ENCODE measurements around the gene PCDHA5.
"Not testable (repeated sequence)": the region's sequence is repeated elsewhere in the genome, so short reads cannot be mapped to it uniquely, and the experiment has no call there.

PCDHA5 gene

DNA sequence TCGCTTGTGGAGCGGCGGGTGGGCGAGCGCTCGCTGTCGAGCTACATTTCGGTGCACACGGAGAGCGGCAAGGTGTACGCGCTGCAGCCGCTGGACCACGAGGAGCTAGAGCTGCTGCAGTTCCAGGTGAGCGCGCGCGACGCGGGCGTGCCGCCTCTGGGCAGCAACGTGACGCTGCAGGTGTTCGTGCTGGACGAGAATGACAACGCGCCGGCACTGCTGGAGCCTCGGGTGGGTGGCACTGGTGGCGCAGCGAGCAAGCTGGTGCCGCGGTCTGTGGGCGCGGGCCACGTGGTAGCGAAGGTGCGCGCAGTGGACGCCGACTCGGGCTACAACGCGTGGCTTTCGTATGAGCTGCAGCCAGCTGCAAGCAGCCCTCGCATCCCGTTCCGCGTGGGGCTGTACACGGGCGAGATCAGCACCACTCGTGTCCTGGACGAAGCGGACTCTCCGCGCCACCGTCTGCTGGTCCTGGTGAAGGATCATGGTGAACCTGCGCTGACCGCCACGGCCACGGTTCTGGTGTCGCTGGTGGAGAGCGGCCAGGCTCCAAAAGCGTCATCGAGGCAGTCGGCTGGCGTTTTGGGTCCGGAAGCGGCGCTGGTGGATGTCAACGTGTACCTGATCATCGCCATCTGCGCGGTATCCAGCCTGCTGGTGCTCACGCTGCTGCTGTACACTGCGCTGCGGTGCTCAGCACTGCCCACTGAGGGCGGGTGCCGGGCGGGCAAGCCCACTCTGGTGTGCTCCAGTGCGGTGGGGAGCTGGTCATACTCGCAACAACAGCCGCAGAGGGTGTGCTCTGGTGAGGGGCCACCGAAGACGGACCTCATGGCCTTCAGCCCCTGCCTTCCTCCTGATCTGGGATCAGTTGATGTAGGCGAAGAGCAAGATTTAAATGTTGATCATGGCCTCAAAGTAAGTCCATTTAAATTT is 21.7 kb downstream of the PCDHA5 start:
- DNase-seq (ENCODE audit: low read depth), result no peak
- H3K4me3 ChIP-seq (ENCODE audit: low read depth, low read length), result no peak overlapping the region
- TF ChIP-seq, protein P1, sequence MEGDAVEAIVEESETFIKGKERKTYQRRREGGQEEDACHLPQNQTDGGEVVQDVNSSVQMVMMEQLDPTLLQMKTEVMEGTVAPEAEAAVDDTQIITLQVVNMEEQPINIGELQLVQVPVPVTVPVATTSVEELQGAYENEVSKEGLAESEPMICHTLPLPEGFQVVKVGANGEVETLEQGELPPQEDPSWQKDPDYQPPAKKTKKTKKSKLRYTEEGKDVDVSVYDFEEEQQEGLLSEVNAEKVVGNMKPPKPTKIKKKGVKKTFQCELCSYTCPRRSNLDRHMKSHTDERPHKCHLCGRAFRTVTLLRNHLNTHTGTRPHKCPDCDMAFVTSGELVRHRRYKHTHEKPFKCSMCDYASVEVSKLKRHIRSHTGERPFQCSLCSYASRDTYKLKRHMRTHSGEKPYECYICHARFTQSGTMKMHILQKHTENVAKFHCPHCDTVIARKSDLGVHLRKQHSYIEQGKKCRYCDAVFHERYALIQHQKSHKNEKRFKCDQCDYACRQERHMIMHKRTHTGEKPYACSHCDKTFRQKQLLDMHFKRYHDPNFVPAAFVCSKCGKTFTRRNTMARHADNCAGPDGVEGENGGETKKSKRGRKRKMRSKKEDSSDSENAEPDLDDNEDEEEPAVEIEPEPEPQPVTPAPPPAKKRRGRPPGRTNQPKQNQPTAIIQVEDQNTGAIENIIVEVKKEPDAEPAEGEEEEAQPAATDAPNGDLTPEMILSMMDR (conservative IDR thresholded peaks at IDR 0.05; ENCODE audit: low read depth, low read length), result no peak

DNA sequence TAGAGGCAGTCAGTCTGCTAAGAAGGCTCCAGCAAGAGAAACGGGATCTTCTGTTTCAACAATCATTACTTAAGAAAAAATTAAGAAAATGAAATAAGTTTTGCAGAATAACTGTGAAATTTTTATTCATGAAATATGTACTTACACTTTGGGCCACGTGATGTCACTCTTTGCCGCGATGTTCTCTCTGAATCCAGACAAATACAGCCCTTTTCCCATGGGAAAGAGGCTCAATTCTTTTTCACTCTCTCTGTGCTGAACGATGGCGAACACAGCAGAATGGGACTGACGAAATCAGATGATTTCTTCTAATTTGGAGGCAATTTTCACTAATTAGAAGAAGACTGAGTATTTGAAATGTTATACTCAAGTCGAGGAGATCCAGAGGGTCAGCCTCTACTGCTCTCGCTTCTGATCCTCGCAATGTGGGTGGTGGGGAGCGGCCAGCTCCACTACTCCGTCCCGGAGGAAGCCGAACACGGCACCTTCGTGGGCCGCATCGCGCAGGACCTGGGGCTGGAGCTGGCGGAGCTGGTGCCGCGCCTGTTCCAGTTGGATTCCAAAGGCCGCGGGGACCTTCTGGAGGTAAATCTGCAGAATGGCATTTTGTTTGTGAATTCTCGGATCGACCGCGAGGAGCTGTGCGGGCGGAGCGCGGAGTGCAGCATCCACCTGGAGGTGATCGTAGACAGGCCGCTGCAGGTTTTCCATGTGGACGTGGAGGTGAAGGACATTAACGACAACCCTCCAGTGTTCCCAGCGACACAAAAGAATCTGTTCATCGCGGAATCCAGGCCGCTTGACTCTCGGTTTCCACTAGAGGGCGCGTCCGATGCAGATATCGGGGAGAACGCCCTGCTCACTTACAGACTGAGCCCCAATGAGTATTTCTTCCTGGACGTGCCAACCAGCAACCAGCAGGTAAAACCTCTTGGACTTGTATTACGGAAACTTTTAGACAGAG is 27.0 kb downstream of the PCDHA5 start, which contains the start of gene PCDHA9:
Gene PCDHA9, plus strand, starts transcription at position 244 of the 964 bp plus-strand sequence. Its CDS starts 114 bp downstream, at position 358.
- DNase-seq (ENCODE audit: low read depth); H3K4me3 ChIP-seq (ENCODE audit: low read depth, low read length): not testable (repeated sequence)

DNA sequence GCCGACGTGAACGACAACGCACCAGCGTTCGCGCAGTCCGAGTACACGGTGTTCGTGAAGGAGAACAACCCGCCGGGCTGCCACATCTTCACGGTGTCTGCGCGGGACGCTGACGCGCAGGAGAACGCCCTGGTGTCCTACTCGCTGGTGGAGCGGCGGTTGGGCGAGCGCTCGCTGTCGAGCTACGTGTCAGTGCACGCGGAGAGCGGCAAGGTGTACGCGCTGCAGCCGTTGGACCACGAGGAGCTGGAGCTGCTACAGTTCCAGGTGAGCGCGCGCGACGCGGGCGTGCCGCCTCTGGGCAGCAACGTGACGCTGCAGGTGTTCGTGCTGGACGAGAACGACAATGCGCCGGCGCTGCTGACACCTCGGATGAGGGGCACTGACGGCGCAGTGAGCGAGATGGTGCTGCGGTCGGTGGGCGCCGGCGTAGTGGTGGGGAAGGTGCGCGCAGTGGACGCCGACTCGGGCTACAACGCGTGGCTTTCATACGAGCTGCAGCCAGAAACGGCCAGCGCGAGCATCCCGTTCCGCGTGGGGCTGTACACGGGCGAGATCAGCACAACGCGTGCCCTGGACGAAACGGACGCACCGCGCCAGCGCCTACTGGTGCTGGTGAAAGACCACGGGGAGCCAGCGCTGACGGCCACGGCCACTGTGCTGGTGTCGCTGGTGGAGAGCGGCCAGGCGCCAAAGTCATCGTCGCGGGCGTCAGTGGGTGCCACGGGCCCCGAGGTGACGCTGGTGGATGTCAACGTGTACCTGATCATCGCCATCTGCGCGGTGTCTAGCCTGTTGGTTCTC is 28.6 kb downstream of the PCDHA5 start:
- not testable (repeated sequence) for H3K4me3 ChIP-seq (ENCODE audit: low read depth, low read length); DNase-seq (ENCODE audit: low read depth)

DNA sequence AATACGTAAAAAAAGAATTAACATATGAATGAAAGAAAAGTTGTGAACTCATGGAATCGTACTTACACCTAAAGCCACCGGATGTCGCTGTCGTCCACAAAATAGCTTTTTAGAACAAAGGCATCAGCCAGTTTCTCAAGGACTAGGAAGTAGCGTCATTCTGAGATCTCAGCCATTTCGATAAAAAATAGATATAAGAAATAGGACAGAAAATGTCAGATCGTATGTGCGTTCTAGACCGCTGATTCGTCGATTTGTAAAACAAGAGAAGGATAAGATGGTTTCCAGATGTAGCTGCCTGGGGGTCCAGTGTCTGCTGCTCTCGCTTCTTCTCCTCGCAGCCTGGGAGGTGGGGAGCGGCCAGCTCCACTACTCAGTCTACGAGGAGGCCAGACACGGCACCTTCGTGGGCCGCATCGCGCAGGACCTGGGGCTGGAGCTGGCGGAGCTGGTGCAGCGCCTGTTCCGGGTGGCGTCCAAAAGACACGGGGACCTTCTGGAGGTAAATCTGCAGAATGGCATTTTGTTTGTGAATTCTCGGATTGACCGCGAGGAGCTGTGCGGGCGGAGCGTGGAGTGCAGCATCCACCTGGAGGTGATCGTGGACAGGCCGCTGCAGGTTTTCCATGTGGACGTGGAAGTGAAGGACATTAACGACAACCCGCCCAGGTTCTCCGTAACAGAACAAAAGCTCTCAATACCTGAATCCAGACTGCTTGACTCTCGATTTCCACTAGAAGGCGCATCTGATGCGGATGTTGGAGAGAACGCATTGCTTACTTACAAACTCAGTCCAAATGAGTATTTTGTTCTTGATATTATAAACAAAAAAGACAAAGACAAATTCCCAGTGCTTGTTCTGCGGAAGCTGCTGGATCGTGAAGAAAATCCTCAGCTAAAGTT is 34.6 kb downstream of the PCDHA5 start, which contains the start of gene PCDHA10:
Gene PCDHA10, plus strand, starts transcription at position 126 of the 903 bp plus-strand sequence. Its CDS starts 152 bp downstream, at position 278.
- DNase-seq (ENCODE audit: low read depth), result no peak
- H3K4me3 ChIP-seq (ENCODE audit: low read depth, low read length), result no peak within 1 kb of the TSS
- TF ChIP-seq, protein P1 (conservative IDR thresholded peaks at IDR 0.05; ENCODE audit: low read depth, low read length), result no peak

DNA sequence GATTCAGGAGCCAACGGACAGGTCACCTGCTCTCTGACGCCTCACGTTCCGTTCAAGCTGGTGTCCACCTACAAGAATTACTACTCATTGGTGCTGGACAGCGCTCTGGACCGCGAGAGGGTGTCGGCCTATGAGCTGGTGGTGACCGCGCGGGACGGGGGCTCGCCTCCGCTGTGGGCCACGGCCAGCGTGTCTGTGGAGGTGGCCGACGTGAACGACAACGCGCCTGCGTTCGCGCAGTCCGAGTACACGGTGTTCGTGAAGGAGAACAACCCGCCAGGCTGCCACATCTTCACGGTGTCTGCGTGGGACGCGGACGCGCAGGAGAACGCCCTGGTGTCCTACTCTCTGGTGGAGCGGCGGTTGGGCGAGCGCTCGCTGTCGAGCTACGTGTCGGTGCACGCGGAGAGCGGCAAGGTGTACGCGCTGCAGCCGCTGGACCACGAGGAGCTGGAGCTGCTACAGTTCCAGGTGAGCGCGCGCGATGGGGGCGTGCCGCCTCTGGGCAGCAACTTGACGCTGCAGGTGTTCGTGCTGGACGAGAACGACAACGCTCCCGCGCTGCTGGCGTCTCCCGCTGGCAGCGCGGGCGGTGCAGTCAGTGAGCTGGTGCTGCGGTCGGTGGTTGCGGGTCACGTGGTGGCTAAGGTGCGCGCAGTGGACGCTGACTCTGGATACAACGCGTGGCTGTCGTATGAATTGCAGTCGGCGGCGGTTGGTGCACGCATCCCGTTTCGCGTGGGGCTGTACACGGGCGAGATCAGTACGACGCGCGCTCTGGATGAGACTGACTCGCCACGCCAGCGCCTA is 36.0 kb downstream of the PCDHA5 start:
- TF ChIP-seq, protein P1 (conservative IDR thresholded peaks at IDR 0.05; ENCODE audit: low read depth, low read length), result no peak
- DNase-seq (ENCODE audit: low read depth), result no peak
- no peak overlapping the region for H3K4me3 ChIP-seq (ENCODE audit: low read depth, low read length)

DNA sequence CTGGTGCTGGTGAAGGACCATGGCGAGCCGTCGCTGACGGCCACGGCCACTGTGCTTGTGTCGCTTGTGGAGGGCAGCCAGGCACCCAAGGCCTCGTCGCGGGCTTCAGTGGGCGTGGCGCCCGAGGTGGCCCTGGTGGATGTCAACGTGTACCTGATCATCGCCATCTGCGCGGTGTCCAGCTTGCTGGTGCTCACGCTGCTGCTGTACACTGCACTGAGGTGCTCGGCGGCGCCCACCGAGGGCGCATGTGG is 36.5 kb downstream of the PCDHA5 start:
- DNase-seq (ENCODE audit: low read depth), result no peak
- no peak overlapping the region for H3K4me3 ChIP-seq (ENCODE audit: low read depth, low read length)
- TF ChIP-seq, protein P1 (conservative IDR thresholded peaks at IDR 0.05; ENCODE audit: low read depth, low read length), result no peak
